ENCODE data around the gene RDH16.
"Not testable (repeated sequence)": the region's sequence is repeated elsewhere in the genome, so short reads cannot be mapped to it uniquely, and the experiment has no call there.

Gene RDH16

GRCh38 chr12:56982578-56983236 is 25.3 kb upstream of the RDH16 start:
- H3K36me3 ChIP-seq (replicated peaks); H3K4me1 ChIP-seq; H3K4me3 ChIP-seq; DNase-seq (ENCODE audit: low spot score in 2 of 2); H3K9me3 ChIP-seq; in situ Hi-C loops (cut with MboI; ENCODE audit: low sequenced_read_pairs); H3K27me3 ChIP-seq (ENCODE audit: low read depth): not testable (repeated sequence)

- H3K4me3 ChIP-seq: no peak overlapping the region
- H3K27me3 ChIP-seq (ENCODE audit: low read depth): peaks cover 3% of the 10 kb centered on the region
- no peak for DNase-seq (ENCODE audit: low spot score in 2 of 2)
- in situ Hi-C loops (cut with MboI; ENCODE audit: low sequenced_read_pairs): no loop called here
- peaks cover 3% of the 10 kb centered on the region; the same call in 1 of the 2 replicates for H3K4me1 ChIP-seq
- H3K9me3 ChIP-seq: no peaks in the 10 kb centered on the region
- no peaks in the 10 kb centered on the region for H3K36me3 ChIP-seq (replicated peaks)
Measured at GRCh38 chr12:56980941-56981530, 23.6 kb upstream of the RDH16 start.

- H3K4me3 ChIP-seq: no peak overlapping the region
- H3K27me3 ChIP-seq (ENCODE audit: low read depth): peaks cover 4% of the 10 kb centered on the region; the same call in 1 of the 2 replicates
- in situ Hi-C loops (cut with MboI; ENCODE audit: low sequenced_read_pairs): no loop called here
- H3K9me3 ChIP-seq: no peaks in the 10 kb centered on the region
- peaks cover 5% of the 10 kb centered on the region; the same call in 1 of the 2 replicates for H3K4me1 ChIP-seq
- H3K36me3 ChIP-seq (replicated peaks): no peaks in the 10 kb centered on the region
- DNase-seq (ENCODE audit: low spot score in 2 of 2): no peak
Measured at GRCh38 chr12:56980268-56980667, 22.9 kb upstream of the RDH16 start.

GRCh38 chr12:56979628-56980027 is 22.2 kb upstream of the RDH16 start:
- in situ Hi-C loops (cut with MboI; ENCODE audit: low sequenced_read_pairs): no loop called here
- H3K9me3 ChIP-seq: no peaks in the 10 kb centered on the region
- H3K27me3 ChIP-seq (ENCODE audit: low read depth): peaks cover 4% of the 10 kb centered on the region; the same call in 1 of the 2 replicates
- H3K36me3 ChIP-seq (replicated peaks): no peaks in the 10 kb centered on the region
- peaks cover 5% of the 10 kb centered on the region; the same call in 1 of the 2 replicates for H3K4me1 ChIP-seq
- DNase-seq (ENCODE audit: low spot score in 2 of 2): no peak
- no peak overlapping the region for H3K4me3 ChIP-seq

- H3K36me3 ChIP-seq (replicated peaks): no peaks in the 10 kb centered on the region
- peaks cover 4% of the 10 kb centered on the region; the same call in 1 of the 2 replicates for H3K27me3 ChIP-seq (ENCODE audit: low read depth)
- H3K4me3 ChIP-seq: no peak overlapping the region
- in situ Hi-C loops (cut with MboI; ENCODE audit: low sequenced_read_pairs): no loop called here
- no peaks in the 10 kb centered on the region for H3K9me3 ChIP-seq
- DNase-seq (ENCODE audit: low spot score in 2 of 2): no peak
- H3K4me1 ChIP-seq: peaks cover 5% of the 10 kb centered on the region; the same call in 1 of the 2 replicates
Measured at GRCh38 chr12:56978397-56979138, 21.2 kb upstream of the RDH16 start.

- DNase-seq (ENCODE audit: low spot score in 2 of 2); H3K36me3 ChIP-seq (replicated peaks); H3K4me3 ChIP-seq; H3K27me3 ChIP-seq (ENCODE audit: low read depth); in situ Hi-C loops (cut with MboI; ENCODE audit: low sequenced_read_pairs); H3K4me1 ChIP-seq; H3K9me3 ChIP-seq: not testable (repeated sequence)
Measured at GRCh38 chr12:56977361-56977760, 20.0 kb upstream of the RDH16 start.

- in situ Hi-C loops (cut with MboI; ENCODE audit: low sequenced_read_pairs); H3K27me3 ChIP-seq (ENCODE audit: low read depth): not testable (repeated sequence)
Measured at GRCh38 chr12:56974224-56974623, 16.8 kb upstream of the RDH16 start.

GRCh38 chr12:56968910-56969309 is 11.5 kb upstream of the RDH16 start:
- H3K36me3 ChIP-seq (replicated peaks); H3K4me3 ChIP-seq; DNase-seq (ENCODE audit: low spot score in 2 of 2); H3K4me1 ChIP-seq; H3K27me3 ChIP-seq (ENCODE audit: low read depth); H3K9me3 ChIP-seq; in situ Hi-C loops (cut with MboI; ENCODE audit: low sequenced_read_pairs): not testable (repeated sequence)

More at GRCh38 chr12:56974224-56974623, 16.8 kb upstream of the RDH16 start:
- not testable (repeated sequence) for H3K36me3 ChIP-seq (replicated peaks); H3K4me3 ChIP-seq; DNase-seq (ENCODE audit: low spot score in 2 of 2); H3K9me3 ChIP-seq; H3K4me1 ChIP-seq

- H3K9me3 ChIP-seq; H3K4me1 ChIP-seq; H3K36me3 ChIP-seq (replicated peaks); H3K4me3 ChIP-seq; in situ Hi-C loops (cut with MboI; ENCODE audit: low sequenced_read_pairs); H3K27me3 ChIP-seq (ENCODE audit: low read depth): not testable (repeated sequence)
- DNase-seq (ENCODE audit: low spot score in 2 of 2): peak in 1 of 2 experiments; percentile 35
Measured at GRCh38 chr12:56965997-56966642, 8.7 kb upstream of the RDH16 start.

GRCh38 chr12:56965124-56965523 is 7.7 kb upstream of the RDH16 start:
- H3K4me3 ChIP-seq; H3K9me3 ChIP-seq; H3K36me3 ChIP-seq (replicated peaks); in situ Hi-C loops (cut with MboI; ENCODE audit: low sequenced_read_pairs); H3K27me3 ChIP-seq (ENCODE audit: low read depth); DNase-seq (ENCODE audit: low spot score in 2 of 2); H3K4me1 ChIP-seq: not testable (repeated sequence)

GRCh38 chr12:56963557-56963956 is 6.1 kb upstream of the RDH16 start:
- H3K4me3 ChIP-seq; H3K9me3 ChIP-seq; DNase-seq (ENCODE audit: low spot score in 2 of 2); H3K36me3 ChIP-seq (replicated peaks); in situ Hi-C loops (cut with MboI; ENCODE audit: low sequenced_read_pairs); H3K4me1 ChIP-seq; H3K27me3 ChIP-seq (ENCODE audit: low read depth): not testable (repeated sequence)

GRCh38 chr12:56962247-56962646 is 4.8 kb upstream of the RDH16 start:
- H3K4me3 ChIP-seq; H3K27me3 ChIP-seq (ENCODE audit: low read depth); H3K4me1 ChIP-seq; H3K9me3 ChIP-seq; DNase-seq (ENCODE audit: low spot score in 2 of 2); in situ Hi-C loops (cut with MboI; ENCODE audit: low sequenced_read_pairs); H3K36me3 ChIP-seq (replicated peaks): not testable (repeated sequence)

GRCh38 chr12:56958422-56958821 is 1.0 kb upstream of the RDH16 start:
- Histone ChIP-seq H3K4me1 (no peaks in the 10 kb centered on the region), H3K4me3 (no peak overlapping the region), H3K27me3 (ENCODE audit: low read depth) (no peaks in the 10 kb centered on the region), H3K9me3 (no peaks in the 10 kb centered on the region), H3K36me3 (replicated peaks) (no peaks in the 10 kb centered on the region)
- DNase-seq (ENCODE audit: low spot score in 2 of 2): no peak
- in situ Hi-C loops (cut with MboI; ENCODE audit: low sequenced_read_pairs): no loop called here
